Measurements from ENCODE around the gene UQCC3.

DNA sequence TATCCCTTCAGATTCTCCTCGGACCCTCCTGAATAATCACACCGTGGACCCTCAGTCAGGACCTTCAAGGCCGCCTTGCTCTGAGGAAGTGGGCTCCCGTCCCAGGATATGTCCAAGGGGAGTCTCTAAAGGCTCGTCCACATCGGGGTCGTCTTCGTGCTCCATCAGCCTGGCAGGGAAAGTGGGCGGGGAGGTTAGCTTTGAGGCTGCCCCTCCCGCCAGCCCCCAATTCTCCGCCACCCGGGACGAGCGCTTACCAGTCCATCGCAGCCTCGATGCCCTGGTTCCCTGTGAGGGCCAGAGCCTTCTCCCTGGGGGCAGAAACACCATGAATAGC is 6.9 kb downstream of the UQCC3 start:
- TF ChIP-seq, protein P1, sequence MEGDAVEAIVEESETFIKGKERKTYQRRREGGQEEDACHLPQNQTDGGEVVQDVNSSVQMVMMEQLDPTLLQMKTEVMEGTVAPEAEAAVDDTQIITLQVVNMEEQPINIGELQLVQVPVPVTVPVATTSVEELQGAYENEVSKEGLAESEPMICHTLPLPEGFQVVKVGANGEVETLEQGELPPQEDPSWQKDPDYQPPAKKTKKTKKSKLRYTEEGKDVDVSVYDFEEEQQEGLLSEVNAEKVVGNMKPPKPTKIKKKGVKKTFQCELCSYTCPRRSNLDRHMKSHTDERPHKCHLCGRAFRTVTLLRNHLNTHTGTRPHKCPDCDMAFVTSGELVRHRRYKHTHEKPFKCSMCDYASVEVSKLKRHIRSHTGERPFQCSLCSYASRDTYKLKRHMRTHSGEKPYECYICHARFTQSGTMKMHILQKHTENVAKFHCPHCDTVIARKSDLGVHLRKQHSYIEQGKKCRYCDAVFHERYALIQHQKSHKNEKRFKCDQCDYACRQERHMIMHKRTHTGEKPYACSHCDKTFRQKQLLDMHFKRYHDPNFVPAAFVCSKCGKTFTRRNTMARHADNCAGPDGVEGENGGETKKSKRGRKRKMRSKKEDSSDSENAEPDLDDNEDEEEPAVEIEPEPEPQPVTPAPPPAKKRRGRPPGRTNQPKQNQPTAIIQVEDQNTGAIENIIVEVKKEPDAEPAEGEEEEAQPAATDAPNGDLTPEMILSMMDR (IDR thresholded peaks at IDR 0.05) = no peak
- no peak for TF ChIP-seq POLR2A (IDR thresholded peaks at IDR 0.05)
- TF ChIP-seq POLR2AphosphoS5 (IDR thresholded peaks at IDR 0.05) = no peak
- no peak for TF ChIP-seq EP300 (IDR thresholded peaks at IDR 0.05)
